GM19455 (cell line): ENCODE results near the gene CELF3.

Source experiments
- ATAC-seq: cut with Tn5 transposase; IDR thresholded peaks from one replicate; pipeline ENCODE4 v1.9.1; 2021; ENCODE audit not compliant: unreplicated experiment

Gene CELF3

DNA sequence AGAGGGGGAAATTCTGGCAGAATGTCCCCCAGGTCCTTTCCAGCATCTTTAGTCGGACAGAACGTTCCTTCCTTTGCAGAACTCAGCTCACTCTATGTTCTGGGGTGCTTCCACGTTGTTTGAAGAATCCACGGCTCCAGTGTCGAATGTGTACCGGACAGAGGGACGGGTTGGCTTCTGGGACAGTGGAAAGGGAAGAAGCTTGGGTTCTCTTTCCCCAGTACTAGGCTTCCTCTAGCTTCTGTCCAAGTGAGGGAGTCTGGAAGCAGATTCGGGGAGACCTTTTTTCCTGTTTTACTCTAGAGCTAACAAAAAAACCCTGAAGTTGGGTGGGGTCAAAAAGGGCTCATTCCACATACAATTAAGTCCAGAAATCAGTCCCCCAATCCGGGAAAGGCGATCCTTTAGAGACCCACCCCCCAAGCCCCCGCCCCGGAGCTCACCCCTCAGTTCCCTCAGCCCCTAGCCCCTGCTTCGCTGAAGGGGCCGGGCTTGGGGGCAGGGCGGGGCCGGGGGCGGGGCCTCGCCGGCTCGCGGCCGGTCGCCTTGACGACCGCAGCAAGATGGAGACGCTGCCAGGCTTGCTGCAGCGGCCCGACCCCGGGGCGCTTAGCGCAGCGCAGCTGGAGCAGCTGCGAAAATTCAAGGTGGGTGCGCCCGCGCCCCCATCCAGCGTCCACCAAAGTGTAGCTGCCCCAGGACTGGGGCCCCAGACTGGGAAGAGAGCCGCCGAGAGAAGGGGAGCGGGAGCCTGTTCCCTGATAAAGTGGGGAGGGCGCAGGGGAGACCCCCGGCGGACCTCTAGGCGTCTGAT lies 4.6 kb upstream of the CELF3 start, which contains the start of gene RIIAD1:
RIIAD1 (plus strand) TSS at position 549 of the 814 bp plus-strand sequence; CDS start at position 564, 15 bp downstream.
- peak; percentile 65 for ATAC-seq

DNA sequence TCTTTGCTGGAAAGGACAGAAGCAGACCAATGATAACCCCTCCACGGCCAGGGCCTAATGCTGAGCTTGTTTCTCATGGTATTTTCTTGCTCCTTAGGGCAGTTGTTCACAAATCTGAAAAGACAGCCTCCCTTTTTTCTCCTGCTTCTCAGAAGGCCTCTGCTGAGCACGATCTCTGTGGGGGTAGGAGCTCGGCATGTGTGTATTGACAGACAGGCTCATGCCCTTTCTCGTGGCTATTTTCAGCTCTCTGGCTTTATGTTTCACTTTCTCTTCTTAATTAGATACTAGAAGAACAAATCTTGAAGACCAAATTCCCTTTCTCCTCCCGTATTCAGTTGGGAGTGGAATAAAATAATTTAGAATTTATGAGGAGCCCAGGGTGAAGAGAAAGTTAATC lies 4.0 kb upstream of the CELF3 start:
- no peak for ATAC-seq

DNA sequence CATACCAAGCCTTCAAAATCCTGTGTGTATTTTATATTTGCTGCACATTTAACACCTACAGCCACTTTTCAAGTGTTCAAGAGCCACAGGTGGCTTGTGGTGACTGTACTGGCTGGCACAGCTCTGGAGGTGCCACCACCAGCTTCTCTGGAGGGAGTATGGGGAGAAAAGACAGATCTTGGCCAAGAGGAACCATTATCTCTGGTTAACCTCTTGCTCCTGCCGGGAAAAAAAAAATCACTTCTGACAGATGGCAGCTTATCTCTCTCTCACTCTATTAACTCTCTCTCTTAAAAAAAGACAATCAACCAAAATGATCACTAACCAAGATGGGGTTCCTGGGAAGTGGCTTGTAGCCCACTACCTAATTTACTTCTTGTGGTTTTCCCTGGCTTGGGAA lies 3.5 kb upstream of the CELF3 start:
- ATAC-seq, result no peak

DNA sequence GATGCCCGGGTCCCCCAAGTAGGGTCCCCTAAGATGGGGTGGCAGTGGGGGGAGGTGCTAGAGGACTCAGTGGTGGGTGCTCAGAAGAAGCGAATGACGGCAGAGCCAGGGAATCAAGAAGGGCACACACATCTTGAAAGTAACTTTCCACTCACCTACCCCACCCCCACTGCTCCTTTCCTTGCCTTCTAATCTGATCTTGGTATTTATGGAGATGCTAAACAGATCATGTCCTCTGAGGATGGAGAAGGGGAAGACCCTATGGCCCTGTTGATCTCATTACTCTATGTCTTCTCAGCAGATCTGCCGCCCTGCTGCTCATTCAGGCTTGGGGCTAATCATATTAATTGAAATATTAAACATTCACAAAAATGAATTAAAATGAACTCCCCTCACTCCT lies 2.1 kb upstream of the CELF3 start:
- no peak for ATAC-seq

DNA sequence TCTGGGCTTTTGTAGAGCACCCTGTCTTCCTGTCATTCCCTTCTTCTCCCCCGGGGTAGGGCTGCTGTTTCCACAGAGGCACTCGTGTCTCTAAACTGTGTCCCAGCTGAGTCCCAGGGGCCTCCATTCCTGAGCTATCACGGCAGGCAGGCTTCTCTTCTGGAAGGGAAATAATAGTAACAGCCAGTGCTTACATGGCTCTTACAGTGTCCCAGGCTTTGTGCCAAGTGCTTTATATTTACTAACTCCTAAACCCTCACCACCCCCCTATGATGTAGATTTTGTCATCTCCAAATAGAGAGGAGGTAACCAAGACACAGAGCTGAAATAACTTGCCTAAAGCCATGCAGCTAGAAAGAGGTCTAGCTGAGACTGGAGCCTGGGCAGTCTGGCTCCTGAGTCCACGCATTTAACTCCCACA lies 1.4 kb upstream of the CELF3 start:
- no peak for ATAC-seq

DNA sequence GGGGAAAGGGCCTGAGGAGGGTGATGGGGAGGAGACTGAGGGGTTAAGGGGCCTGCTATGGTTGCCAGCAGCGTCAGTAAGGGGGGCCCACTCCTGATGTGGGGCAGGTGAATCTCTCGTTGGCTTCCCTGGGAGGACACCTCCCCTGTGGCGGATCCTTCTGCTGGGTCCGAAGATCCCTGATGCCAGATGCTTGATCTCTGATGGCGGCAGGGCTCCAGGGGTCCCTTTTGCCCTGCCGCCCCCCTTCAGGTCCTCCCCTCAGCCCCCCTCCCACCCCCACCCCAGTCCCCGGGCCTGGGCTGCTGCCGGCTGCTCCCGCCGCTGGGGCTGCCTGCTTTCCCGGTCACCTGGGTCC lies 219 bp downstream of the CELF3 start:
- ATAC-seq, result no peak

DNA sequence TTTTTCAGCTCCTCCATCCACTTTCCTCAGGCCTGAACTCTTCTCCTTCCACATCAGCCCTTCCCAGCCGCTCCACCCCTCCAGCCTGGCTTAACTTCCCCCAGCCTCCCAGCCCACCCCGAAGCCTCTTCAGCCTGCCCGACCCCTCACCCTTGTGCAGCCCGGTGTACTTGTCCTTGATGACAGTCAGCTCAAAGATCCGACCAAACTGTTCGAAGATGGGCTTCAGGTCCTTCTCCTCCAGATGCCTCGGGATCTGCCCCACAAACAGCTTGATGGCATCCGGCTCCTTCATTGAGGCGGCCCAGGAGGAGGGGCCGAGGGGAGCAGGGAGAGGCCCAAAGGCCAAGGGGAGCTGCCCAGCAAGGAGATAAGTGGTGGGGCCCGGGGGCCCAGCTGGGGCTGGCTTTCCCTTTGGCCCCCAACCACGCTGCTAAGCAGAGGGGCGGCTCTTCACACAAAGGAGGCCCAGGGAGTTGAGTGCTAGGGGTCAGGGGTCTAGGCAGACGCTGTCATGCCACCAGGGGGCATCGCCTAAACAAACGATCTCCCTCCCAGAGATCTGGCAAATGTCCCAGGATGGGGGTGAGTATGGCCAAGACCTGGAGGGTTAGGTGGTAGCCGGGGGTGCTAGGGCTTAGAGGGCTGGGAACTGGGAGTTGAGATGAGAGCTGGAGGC lies 738 bp downstream of the CELF3 start:
- ATAC-seq, result no peak

DNA sequence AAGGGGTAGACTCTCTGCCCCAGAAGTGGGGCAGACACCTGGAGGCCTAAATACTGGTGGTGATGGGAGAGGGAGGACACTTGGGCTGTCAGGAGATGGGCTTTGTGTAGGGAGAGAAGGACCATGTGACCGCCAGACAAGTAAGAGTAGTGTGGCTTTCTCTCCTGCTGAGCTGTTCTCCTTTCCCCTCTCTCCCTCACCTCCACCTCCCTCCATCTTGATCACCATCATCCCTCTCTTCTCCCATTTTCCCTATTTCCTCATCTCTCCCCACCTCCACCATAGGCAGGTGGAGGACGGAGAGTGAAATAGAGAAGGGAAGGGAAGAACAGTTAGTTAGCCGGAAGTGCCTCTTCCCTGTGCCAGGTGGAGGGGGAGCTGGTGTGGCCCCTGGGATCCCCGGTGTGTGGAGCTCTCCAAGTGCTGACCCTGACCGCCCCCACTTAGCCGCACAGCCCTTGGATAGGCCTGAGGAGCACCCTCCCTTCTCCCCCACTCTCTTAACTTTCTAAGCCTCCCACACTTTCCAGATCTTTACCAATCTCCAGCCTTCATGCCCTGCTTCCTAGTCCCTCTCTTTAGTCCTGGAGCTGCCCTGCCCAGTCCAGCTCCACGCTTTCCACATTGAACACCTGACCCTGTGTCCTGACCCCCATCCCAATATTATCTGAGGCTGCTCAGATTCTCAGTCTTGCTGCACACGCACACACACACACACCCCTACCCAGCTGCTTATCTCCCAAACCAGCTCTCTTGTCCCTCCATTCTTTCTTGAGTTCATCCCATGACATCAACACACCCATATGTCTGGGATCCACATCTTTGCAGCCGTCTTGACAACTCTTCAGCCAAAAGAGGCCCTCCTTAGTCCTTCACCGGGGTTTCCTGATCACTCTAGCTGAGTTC lies 1.5 kb downstream of the CELF3 start:
- no peak for ATAC-seq

DNA sequence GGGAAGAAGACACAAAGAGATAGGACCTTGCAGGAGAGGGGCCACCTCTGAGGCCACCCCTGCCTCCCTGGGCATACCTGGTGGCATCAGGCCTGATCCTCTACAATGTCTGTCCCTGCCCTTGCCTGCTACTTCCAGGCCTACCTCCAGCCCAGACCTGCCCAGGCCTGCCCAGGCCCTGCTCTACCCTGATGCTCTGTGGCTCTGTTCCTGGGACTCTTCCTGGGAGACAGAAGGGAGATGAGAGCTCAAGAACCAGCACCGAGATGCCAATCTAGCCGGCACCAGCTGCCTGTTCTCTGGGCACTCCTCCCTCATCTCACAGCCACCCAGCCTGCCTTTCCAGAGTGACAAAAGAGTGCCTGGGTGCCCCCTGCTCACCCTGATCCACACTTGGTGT lies 2.7 kb downstream of the CELF3 start:
- no peak for ATAC-seq

DNA sequence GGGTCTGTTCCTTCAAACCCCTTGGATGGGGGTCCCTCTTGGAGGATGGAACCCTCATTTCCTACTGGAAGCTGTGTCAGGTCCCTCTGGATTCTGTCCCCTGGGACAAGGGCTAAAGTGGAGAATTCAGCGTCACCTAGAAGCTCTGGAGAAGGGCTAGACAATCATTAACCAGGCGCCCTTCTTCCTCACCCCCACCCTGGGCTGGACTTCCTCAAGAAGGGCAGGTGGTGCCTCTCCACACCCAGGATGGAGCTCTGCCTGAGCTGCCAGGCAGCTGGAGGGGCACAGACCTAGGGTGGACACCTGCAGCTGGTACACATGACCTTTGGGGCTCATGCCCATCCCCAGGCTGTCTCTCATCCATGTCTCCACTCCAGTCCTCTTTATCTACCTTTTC lies 3.6 kb downstream of the CELF3 start:
- ATAC-seq, result no peak

DNA sequence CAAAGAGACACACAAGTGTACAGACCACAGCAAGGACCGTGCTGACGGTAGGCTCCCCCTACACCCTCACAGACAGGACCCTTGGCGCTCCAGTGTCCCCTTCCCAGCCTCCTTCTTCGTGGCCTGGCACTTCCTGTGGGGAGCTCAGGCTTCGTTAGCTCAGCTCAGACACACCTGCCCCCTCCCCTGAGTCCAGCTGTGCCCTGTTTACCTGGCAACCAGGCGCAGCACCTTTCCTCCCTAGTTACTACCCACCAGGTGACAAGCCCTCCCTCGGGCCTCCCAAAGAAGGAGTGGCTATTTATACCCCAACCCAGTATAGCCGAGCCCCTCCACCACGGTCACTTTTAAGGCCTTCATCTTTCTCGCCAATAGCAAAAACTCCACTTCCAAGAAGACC lies 4.7 kb downstream of the CELF3 start:
- ATAC-seq, result no peak

DNA sequence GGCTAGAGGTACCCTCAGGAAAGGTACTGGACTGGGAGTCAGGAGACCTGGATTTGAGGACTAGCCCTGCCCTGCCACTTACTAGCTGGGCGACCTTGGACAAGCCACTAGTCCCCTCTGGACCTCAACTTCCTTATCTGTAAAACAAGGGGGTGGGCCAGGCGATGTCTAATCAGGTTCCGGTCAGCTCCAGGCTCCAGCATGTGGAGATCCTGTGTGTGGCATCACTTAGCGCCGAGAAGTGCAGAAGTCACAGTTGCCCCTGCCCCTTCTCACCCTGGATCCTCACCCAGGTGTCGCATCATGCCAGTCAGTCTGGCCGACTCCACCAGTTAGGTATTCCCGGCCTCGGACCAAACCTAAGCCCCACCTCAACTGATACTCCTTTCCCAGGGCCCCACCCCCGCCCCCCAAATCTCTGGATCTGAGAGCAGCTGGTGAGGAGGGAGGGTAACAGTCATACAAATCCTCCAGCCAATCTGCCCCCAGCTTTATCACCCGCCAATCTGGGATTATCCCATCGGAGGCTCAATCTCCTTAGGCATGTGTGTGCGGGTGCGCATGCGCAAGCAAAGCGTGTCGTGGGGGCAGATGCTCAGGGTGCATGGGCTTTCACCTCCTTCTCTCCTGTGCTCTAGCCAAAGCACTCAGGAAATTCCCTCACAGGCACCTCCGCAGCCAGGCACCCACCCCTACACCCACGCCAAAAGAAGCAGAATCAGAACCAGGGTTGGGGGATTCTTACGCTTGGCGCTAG lies 5.4 kb downstream of the CELF3 start:
- no peak for ATAC-seq

DNA sequence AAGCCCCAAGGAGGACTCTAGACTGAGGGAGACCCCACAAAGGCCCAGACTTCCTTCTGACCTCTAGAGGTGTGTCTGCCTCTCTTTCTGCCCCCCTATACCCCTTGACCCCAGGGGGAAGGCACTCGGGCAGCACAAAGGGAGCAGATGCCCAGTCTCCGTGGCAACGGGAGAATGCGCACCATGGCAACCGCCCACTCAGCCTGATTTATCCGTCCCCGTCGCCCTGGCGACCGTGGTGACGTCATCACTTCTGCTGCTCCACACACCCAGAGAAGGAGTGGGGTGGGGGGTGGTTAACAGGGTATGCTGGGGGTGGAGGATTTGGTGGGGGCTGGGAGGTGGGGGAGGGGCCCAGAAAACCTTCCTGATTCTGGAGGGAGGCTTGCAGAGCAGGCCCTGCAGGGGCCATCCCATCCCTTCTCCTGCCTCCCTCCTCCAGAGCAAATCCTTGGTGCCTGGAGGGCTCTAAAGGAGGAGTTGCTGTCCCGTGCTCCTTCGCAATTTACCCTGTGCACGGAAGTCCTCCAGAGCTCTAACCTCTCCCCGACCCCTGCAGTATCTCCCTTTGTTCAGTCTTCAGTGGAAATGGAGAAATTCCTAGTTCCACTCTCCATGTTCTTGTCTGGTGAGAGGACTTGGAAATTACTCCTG lies 6.3 kb downstream of the CELF3 start:
- no peak for ATAC-seq

DNA sequence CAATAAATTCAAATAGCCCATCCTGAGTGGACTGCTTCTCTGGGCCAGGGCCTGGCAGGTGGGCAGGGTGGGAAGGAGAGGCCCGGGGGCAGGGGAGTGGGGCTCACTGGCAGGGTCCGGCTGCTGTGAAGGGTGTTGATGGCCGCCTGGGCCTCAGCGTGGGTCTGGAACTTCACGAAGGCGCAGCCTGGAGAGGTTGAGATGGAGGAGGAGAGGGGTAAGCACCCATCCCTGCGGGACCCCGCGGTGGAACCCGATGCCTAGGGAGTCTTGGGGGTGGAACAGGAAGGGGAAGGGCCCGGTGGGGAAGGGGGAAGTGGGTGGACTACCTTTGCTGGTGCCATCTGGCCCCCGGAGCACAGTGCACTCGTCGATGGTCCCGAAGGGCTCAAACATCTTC lies 7.7 kb downstream of the CELF3 start:
- no peak for ATAC-seq

DNA sequence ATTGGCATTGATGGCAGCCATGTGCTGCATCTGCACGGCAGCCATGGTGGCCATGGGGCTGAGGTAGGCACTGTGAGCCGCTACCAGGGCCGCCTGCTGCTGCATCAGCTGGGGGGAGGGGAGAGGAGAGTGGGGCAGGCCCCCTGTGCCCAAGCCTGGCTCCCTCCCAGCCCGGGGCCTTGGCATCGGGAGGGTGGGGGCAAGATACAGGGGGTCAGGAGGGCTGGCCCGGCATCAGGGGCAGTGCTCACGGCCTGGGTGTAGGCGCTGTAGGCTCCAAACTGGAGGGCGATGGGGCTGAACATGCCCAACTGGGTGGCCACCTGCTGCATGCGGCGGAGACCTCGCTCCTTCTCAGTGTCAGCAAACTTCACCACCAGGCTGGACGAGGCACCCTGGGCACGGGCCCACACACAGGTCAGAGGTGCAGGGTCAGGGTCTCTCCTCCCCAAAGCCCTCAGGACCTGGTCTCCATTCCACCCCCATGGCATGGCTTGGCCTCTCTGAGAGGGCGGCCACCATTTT lies 9.0 kb downstream of the CELF3 start:
- ATAC-seq, result no peak

DNA sequence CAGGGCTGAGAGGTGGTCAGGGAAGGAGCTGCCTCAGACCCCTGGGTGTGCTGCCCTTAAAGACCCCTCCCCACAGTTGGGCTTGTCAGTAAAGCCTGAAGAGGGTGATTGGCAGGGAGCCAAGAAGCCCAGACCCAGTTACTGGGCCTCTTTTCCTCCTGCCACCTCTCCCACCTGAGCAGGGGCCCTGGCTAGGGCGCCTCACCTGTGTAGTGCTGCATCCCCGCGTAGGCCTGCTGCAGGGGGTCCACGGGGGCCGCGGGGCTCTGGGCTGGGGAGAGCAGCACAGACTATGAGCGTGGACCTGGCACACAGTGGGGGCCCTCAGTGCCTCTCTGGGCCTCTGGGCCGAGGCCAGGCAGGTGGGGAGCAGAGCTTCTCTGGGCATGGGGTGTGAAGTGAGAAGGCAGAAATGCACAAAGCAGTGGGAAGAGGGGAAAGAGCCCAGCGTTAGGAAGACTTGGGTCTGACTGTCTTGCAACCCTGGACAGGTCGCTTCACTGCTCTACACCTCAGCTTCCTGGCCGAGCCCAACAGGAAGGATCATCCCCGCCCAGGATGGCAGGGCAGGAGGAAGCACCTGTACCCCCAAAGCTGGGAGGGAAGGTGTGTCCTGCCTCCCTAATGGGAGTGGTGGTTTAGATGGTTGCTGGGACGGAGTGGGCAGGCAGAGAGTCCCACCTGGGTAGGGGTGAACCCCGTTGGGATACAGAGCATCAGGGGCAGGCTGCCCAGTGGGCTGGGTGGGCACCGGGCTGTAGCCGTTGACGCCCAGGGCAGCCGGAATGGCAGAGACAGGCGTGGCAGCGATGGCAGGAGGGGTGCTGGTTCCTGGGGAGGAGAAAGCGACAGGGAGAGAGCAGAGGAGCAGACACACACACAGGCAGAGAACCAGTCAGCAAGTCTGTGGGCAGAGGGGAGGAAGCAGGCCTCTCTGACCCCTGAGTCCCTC lies 9.9 kb downstream of the CELF3 start:
- ATAC-seq, result no peak

DNA sequence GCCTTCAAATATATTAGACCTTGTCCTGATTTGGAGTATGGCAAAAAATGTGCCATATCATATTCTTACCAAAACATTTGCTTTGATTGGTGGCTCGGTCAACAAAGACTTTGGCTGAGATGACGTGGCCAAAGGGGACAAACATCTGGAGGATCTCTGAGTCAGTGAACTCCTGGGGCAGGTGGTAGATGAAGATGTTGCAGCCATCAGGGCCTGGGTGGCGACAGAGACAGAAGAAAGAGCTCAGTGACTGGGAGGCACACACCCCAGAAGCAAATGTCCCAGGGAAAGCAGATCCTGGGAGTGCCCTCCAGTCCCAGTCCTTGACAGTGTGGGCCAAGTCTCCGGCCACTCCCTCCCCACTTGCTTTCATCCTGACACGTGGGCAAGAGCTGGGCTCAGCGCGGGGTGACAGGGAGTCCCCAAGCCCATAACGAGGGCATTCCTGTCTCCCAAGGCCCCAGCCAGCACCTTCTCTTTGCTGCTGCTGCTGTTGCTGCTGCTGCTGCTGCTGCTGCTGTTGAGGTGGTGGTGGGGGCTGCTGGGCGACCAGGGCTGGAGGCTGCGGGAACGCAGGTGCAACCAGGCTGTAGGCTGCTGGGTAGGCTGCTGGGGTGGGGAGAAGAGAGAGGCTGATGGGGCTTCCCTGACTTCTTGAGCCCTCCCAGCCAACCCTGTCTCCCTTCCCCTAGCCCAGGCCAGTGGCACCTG lies 10.7 kb downstream of the CELF3 start:
- ATAC-seq, result no peak

DNA sequence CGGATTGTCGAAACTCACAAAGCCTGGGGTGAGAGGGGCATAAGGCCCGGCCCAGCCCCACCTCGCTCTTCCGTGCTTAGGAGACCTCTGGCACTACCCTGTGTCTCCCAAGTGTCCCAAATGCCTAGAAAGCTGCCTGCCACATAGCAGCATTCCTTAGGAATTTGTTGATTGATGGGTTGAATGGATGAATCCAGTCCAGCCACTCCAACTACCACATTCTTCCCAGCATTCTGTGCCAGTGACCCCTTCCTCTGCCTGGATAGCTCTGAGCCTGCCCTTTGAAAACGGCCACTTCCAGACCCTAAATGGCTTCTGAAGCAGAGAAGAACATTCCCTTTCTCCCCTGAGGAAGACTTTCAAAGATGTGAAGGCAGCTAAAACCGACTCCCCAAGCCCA lies 11.5 kb downstream of the CELF3 start:
- no peak for ATAC-seq
